ENCODE results near the gene KRT5.

The KRT5 gene

DNA sequence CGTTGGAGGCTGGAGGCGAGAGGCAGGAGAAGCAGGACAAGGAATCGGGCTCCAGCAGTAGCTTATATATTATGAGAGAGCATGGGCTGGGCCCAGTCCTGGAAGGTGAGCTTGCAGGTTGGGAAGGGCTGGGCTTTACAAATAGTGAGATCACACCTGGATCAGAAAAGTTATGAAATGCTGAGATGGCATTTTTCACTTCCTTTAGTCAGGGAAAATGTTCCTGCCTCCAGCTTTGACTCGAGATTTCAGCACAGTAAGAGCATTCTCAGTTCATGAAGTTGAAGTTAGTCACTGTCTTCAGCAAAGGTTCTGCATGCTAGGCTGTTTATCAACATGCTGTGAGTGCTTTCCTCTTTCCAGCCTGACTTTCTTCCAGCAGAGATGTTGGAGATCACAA, 46.4 kb downstream of the KRT5 start, which contains the start of gene KRT6C:
Gene KRT6C, minus strand, starts transcription at position 38 of the 400 bp plus-strand sequence. CDS start 68 bp downstream, outside the sequence.
- TF ChIP-seq, protein P1, sequence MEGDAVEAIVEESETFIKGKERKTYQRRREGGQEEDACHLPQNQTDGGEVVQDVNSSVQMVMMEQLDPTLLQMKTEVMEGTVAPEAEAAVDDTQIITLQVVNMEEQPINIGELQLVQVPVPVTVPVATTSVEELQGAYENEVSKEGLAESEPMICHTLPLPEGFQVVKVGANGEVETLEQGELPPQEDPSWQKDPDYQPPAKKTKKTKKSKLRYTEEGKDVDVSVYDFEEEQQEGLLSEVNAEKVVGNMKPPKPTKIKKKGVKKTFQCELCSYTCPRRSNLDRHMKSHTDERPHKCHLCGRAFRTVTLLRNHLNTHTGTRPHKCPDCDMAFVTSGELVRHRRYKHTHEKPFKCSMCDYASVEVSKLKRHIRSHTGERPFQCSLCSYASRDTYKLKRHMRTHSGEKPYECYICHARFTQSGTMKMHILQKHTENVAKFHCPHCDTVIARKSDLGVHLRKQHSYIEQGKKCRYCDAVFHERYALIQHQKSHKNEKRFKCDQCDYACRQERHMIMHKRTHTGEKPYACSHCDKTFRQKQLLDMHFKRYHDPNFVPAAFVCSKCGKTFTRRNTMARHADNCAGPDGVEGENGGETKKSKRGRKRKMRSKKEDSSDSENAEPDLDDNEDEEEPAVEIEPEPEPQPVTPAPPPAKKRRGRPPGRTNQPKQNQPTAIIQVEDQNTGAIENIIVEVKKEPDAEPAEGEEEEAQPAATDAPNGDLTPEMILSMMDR (IDR thresholded peaks at IDR 0.05; ENCODE audit: low read depth, low read length), result no peak
- in situ Hi-C loops (cut with HindIII; ENCODE audit: low sequenced_read_pairs), result no loop called here
- no peak within 1 kb of the TSS for H3K4me3 ChIP-seq (ENCODE audit: low read depth, low read length)
- no peak for DNase-seq (ENCODE audit: low read depth, low spot score)

DNA sequence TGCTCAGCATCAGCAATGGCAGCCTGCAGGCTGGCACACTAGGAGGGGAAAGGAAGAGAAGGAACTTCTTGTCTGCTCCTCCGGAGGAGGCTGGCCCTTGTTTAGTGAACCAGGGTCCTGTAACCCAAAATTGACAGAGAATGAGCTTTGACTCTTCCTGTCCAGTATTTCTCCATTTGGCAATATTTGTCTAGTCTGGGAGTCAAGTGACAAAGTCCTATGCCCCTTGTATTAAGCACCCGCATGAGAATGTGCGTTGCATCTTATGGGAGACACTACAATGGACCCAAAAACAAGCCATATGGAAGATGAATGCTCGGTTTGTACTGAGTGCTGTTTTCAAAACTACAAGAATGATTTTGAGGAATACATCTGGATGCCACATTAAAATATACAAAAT, 50.3 kb downstream of the KRT5 start:
- H3K4me3 ChIP-seq (ENCODE audit: low read depth, low read length), result no peak overlapping the region
- no peak for DNase-seq (ENCODE audit: low read depth, low spot score)
- in situ Hi-C loops (cut with HindIII; ENCODE audit: low sequenced_read_pairs), result no loop called here
- TF ChIP-seq, protein P1 (IDR thresholded peaks at IDR 0.05; ENCODE audit: low read depth, low read length), result no peak

DNA sequence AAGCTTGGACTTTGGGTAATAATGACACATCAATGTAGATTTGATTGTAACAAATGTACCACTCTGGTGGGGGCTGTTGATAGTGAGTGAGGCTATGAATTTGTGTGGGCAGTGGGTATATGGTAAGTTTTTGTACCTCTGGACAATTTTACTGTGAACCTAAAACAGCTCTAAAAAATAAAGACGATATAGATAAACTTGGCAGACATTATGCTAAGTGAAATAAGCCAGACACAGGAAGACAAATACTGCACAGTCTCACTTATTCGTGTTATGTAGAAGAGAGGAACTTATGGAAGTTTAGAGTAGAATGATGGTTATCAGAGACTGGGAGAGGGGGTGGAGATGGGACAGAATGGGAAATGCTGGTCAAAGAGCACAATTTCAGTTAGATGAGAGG, 55.3 kb downstream of the KRT5 start:
- H3K4me3 ChIP-seq (ENCODE audit: low read depth, low read length), result no peak overlapping the region
- DNase-seq (ENCODE audit: low read depth, low spot score), result no peak
- TF ChIP-seq, protein P1 (IDR thresholded peaks at IDR 0.05; ENCODE audit: low read depth, low read length), result no peak
- in situ Hi-C loops (cut with HindIII; ENCODE audit: low sequenced_read_pairs), result no loop called here
